H9 (cell line): ENCODE measurements around the gene IFT172. TPM values are rescaled to one million over a fixed set of nuclear protein-coding genes. Genes with fewer than 3 reads are reported as not detected.

Source experiments
- DNase-seq: peaks from one replicate; pipeline ENCODE4 v3.0.0-alpha.2; 2017
- H2AFZ ChIP-seq: one replicate; pipeline ENCODE4 v1.6.1; 2013; ENCODE audit warnings: mild to moderate bottlenecking, low read length, control low read depth, moderate library complexity
- H2AK5ac ChIP-seq: 2 replicates; pipeline ENCODE4 v1.6.1; 2013; ENCODE audit warnings: low read length, control low read depth, mixed read lengths; ENCODE audit not compliant: insufficient read length
- H2BK120ac ChIP-seq: one replicate; pipeline ENCODE4 v1.6.1; 2013; ENCODE audit warnings: low read depth, mild to moderate bottlenecking, low read length, control low read depth, inconsistent platforms; ENCODE audit not compliant: poor library complexity, severe bottlenecking
- H2BK12ac ChIP-seq: 2 replicates; pipeline ENCODE4 v1.6.1; 2013; ENCODE audit warnings: low read length, control low read depth, mixed read lengths, low read depth; ENCODE audit not compliant: insufficient read length
- H2BK15ac ChIP-seq: 2 replicates; pipeline ENCODE4 v1.6.1; 2013; ENCODE audit warnings: low read depth, low read length, control low read depth
- H2BK20ac ChIP-seq: one replicate; pipeline ENCODE4 v1.6.1; 2013; ENCODE audit warnings: low read depth, mild to moderate bottlenecking, low read length, control low read depth, inconsistent platforms; ENCODE audit not compliant: poor library complexity, severe bottlenecking
- H2BK5ac ChIP-seq: 2 replicates; pipeline ENCODE4 v1.6.1; 2013; ENCODE audit warnings: low read length, control low read depth, mixed read lengths; ENCODE audit not compliant: insufficient read length
- H3K14ac ChIP-seq: 2 replicates; pipeline ENCODE4 v1.6.1; 2013; ENCODE audit warnings: low read length, control low read depth; ENCODE audit not compliant: insufficient read depth
- H3K18ac ChIP-seq: 2 replicates; pipeline ENCODE4 v1.6.1; 2013; ENCODE audit warnings: low read depth, mild to moderate bottlenecking, mixed read lengths, low read length, control low read depth; ENCODE audit not compliant: insufficient read length
- H3K23ac ChIP-seq: 2 replicates; pipeline ENCODE4 v1.6.1; 2013; ENCODE audit warnings: low read length, control low read depth, mixed read lengths, low read depth; ENCODE audit not compliant: insufficient read length
- H3K23me2 ChIP-seq: 2 replicates; pipeline ENCODE4 v1.6.1; 2013; ENCODE audit warnings: low read depth, mild to moderate bottlenecking, mixed read lengths, low read length, control low read depth; ENCODE audit not compliant: insufficient read length, poor library complexity, severe bottlenecking
- H3K27ac ChIP-seq: 2 replicates; pipeline ENCODE4 v1.5.1; 2013; ENCODE audit warnings: low read length, control low read depth, mixed read lengths, low read depth; ENCODE audit not compliant: insufficient read length
- H3K27me3 ChIP-seq: 2 replicates; pipeline ENCODE4 v1.6.1; 2013; ENCODE audit warnings: low read length, control low read depth, inconsistent platforms; ENCODE audit not compliant: insufficient read depth
- H3K4ac ChIP-seq: 2 replicates; pipeline ENCODE4 v1.6.1; 2013; ENCODE audit warnings: low read depth, mild to moderate bottlenecking, control low read depth, inconsistent platforms, low read length, moderate library complexity
- H3K4me1 ChIP-seq: 2 replicates; pipeline ENCODE4 v1.6.1; 2013; ENCODE audit warnings: low read length, control low read depth, inconsistent platforms; ENCODE audit not compliant: insufficient read depth
- H3K4me2 ChIP-seq: 2 replicates; pipeline ENCODE4 v1.6.1; 2013; ENCODE audit warnings: low read length, control low read depth, mixed read lengths; ENCODE audit not compliant: insufficient read length, insufficient read depth
- H3K56ac ChIP-seq: 2 replicates; pipeline ENCODE4 v1.6.1; 2013; ENCODE audit warnings: low read depth, mild to moderate bottlenecking, mixed read lengths, low read length, control low read depth; ENCODE audit not compliant: insufficient read length
- H3K79me1 ChIP-seq: 2 replicates; pipeline ENCODE4 v1.6.1; 2013; ENCODE audit warnings: low read depth, mild to moderate bottlenecking, moderate library complexity, low read length, control low read depth, inconsistent platforms; ENCODE audit not compliant: insufficient read depth, poor library complexity, severe bottlenecking
- H3K79me2 ChIP-seq: 2 replicates; pipeline ENCODE4 v1.6.1; 2013; ENCODE audit warnings: low read length, control low read depth, inconsistent platforms; ENCODE audit not compliant: insufficient read depth
- H3K9ac ChIP-seq: 2 replicates; pipeline ENCODE4 v1.6.1; 2013; ENCODE audit warnings: low read length, control low read depth, mixed read lengths; ENCODE audit not compliant: insufficient read length; ENCODE audit errors: extremely low read depth
- H3K9me3 ChIP-seq: one replicate; pipeline ENCODE4 v1.6.1; 2013; ENCODE audit warnings: low read depth, low read length, inconsistent platforms; ENCODE audit not compliant: control insufficient read depth
- H3T11ph ChIP-seq: one replicate; pipeline ENCODE4 v1.6.1; 2013; ENCODE audit warnings: mild to moderate bottlenecking, low read length, control low read depth, inconsistent platforms
- H4K20me1 ChIP-seq: one replicate; pipeline ENCODE4 v1.6.1; 2013; ENCODE audit not compliant: control insufficient read depth, insufficient read length, insufficient read depth
- H4K5ac ChIP-seq: 2 replicates; pipeline ENCODE4 v1.6.1; 2013; ENCODE audit warnings: low read depth, mild to moderate bottlenecking, mixed read lengths, low read length, control low read depth; ENCODE audit not compliant: insufficient read length
- H4K8ac ChIP-seq: replicated peaks from 2 replicates; pipeline ENCODE4 v1.6.1; 2013; ENCODE audit warnings: low read length, control low read depth, mixed read lengths, low read depth; ENCODE audit not compliant: insufficient read length
- H4K91ac ChIP-seq: 2 replicates; pipeline ENCODE4 v1.6.1; 2013; ENCODE audit warnings: low read depth, mild to moderate bottlenecking, moderate library complexity, mixed read lengths, low read length, control low read depth; ENCODE audit not compliant: insufficient read length
- H3K27ac Mint-ChIP-seq, 3 experiments: 2 replicates in 2 of 3; 3 replicates in 1 of 3; pipeline ENCODE4 v1.8.0; 2020 to 2021; ENCODE audit warnings: mixed read lengths in 3 of 3, mild to moderate bottlenecking in 1 of 3, moderate library complexity in 1 of 3
- H3K27me3 Mint-ChIP-seq: 2 replicates; pipeline ENCODE4 v1.8.0; 2021; ENCODE audit warnings: low read depth, mild to moderate bottlenecking, moderate library complexity, mixed read lengths
- H3K36me3 Mint-ChIP-seq, 3 experiments: 2 replicates in 2 of 3; 3 replicates in 1 of 3; pipeline ENCODE4 v1.8.0; 2020 to 2021; ENCODE audit warnings: low read depth in 3 of 3, mixed read lengths in 3 of 3; ENCODE audit not compliant: insufficient read depth in 1 of 3
- H3K4me1 Mint-ChIP-seq, 2 experiments: 2 replicates each; pipeline ENCODE4 v1.8.0; 2020; ENCODE audit warnings: mixed read lengths in 2 of 2
- H3K4me3 Mint-ChIP-seq, 2 experiments: 2 replicates in 1 of 2; 3 replicates in 1 of 2; pipeline ENCODE4 v1.8.0; 2020 to 2021; ENCODE audit warnings: mild to moderate bottlenecking in 2 of 2, mixed read lengths in 2 of 2, moderate library complexity in 1 of 2
- H3K9me3 Mint-ChIP-seq, 2 experiments: 2 replicates in 1 of 2; 3 replicates in 1 of 2; pipeline ENCODE4 v1.8.0; 2020; ENCODE audit warnings: mild to moderate bottlenecking in 2 of 2, mixed read lengths in 2 of 2, moderate library complexity in 1 of 2
- CTCF ChIP-seq: fragments of 200-600 bp; sonication (generic); conservative IDR thresholded peaks from 3 replicates; pipeline ENCODE4 v1.8.0; 2021; ENCODE audit warnings: antibody characterized with exemption, mild to moderate bottlenecking
- WGBS: extraction: QIAGEN DNeasy Blood & Tissue Kit; methylation state at CpG from one replicate; pipeline ENCODE4 v1.1.7; 2013; ENCODE audit warnings: missing lambda C conversion rate, low lambda C conversion rate, mixed read lengths; ENCODE audit not compliant: insufficient read length; ENCODE audit errors: extremely low coverage; 5-methylcytosine and 5-hydroxymethylcytosine counted together
- total RNA-seq: library from RNA; stranded (reverse); gene quantifications from 2 replicates; pipeline ENCODE4 v1.2.1, GENCODE V29; 2021

Gene IFT172
- total RNA-seq, 1 experiment from 2014 or later, result 15.5 TPM

GRCh38 chr2:27496357-27497287, 7.1 kb upstream of the IFT172 start, which contains the start of gene GCKR:
Gene GCKR, plus strand, starts transcription at chr2:27496839. Its CDS starts 66 bp downstream, at chr2:27496905.
- H3T11ph ChIP-seq, result no peak within 1 kb of the TSS
- no peaks in the 10 kb centered on the region for H4K20me1 ChIP-seq
- H3K4me1 ChIP-seq, result no peaks in the 10 kb centered on the region; the same call in 1 of the 2 replicates
- H2AFZ ChIP-seq, result no peak within 1 kb of the TSS
- no peak within 1 kb of the TSS for H3K27ac ChIP-seq
- no CpG with 5 or more reads among the region's 12 CpGs for WGBS
- H3K56ac ChIP-seq, result no peak within 1 kb of the TSS
- no peak within 1 kb of the TSS for H3K14ac ChIP-seq
- H2BK5ac ChIP-seq, result no peak within 1 kb of the TSS
- peaks cover 5% of the 10 kb centered on the region for H3K23me2 ChIP-seq
- H3K27me3 Mint-ChIP-seq, result peaks cover 50% of the 10 kb centered on the region
- no peak within 1 kb of the TSS for H2BK20ac ChIP-seq
- no peaks in the 10 kb centered on the region for H3K9me3 Mint-ChIP-seq
- H3K36me3 Mint-ChIP-seq, result peaks cover 2 to 11% (median 10%) of the 10 kb centered on the region in 3 experiments
- no peak within 1 kb of the TSS for H2BK12ac ChIP-seq
- H3K4me3 Mint-ChIP-seq, result peak within 1 kb of the TSS; percentile 88 to 94
- H3K79me1 ChIP-seq, result no peaks in the 10 kb centered on the region
- no peak within 1 kb of the TSS for H3K9ac ChIP-seq
- no peak within 1 kb of the TSS for H2AK5ac ChIP-seq
- H4K91ac ChIP-seq, result no peak within 1 kb of the TSS
- H3K4me1 Mint-ChIP-seq, result peaks cover 20 to 22% of the 10 kb centered on the region in 2 experiments
- DNase-seq, result no peak
- no peak within 1 kb of the TSS for H3K23ac ChIP-seq
- H3K27me3 ChIP-seq, result no peaks in the 10 kb centered on the region; the same call in 1 of the 2 replicates
- no peak within 1 kb of the TSS for H4K5ac ChIP-seq
- no peaks in the 10 kb centered on the region for H3K9me3 ChIP-seq
- no peak within 1 kb of the TSS for H3K18ac ChIP-seq
- H2BK15ac ChIP-seq, result no peak within 1 kb of the TSS
- H4K8ac ChIP-seq, result no peak within 1 kb of the TSS
- H3K79me2 ChIP-seq, result no peaks in the 10 kb centered on the region
- no peak within 1 kb of the TSS for H2BK120ac ChIP-seq
- H3K4me2 ChIP-seq, result peak within 1 kb of the TSS; percentile 76
- TF ChIP-seq CTCF, result no peak
- H3K27ac Mint-ChIP-seq, result no peak within 1 kb of the TSS
- no peak within 1 kb of the TSS for H3K4ac ChIP-seq
